Fibroblast of the aortic adventitia (primary cell): ENCODE measurements around the gene CUBN. TPM values are rescaled to one million over a fixed set of nuclear protein-coding genes. Genes with fewer than 3 reads are reported as not detected.

ENCODE experiments used
- DNase-seq: peaks from one replicate; pipeline ENCODE4 v3.0.0-alpha.2; 2010; ENCODE audit warnings: low read depth
- H3K4me3 ChIP-seq: 2 replicates; pipeline ENCODE4 v1.5.1; 2011; ENCODE audit warnings: low read depth, mild to moderate bottlenecking, control low read depth, low read length, moderate library complexity
- small RNA-seq: library from RNA; depleted of rRNA; stranded (forward); fragments of <200 nt; gene quantifications from one replicate; pipeline ENCODE3, GENCODE V24; 2012
- total RNA-seq: library from RNA; depleted of rRNA; stranded (reverse); fragments of >200 nt; gene quantifications from 2 replicates; pipeline ENCODE4 v1.2.3, GENCODE V29; 2012; ENCODE audit warnings: low replicate concordance
- TF ChIP-seq, protein P1 (sequence below): IDR thresholded peaks from 2 replicates; pipeline ENCODE4 v1.5.1; 2011; ENCODE audit warnings: mild to moderate bottlenecking, low read length, control low read depth, inconsistent platforms; ENCODE audit not compliant: insufficient read depth

The CUBN gene
- total RNA-seq, 1 donor: 4.2 TPM

DNA sequence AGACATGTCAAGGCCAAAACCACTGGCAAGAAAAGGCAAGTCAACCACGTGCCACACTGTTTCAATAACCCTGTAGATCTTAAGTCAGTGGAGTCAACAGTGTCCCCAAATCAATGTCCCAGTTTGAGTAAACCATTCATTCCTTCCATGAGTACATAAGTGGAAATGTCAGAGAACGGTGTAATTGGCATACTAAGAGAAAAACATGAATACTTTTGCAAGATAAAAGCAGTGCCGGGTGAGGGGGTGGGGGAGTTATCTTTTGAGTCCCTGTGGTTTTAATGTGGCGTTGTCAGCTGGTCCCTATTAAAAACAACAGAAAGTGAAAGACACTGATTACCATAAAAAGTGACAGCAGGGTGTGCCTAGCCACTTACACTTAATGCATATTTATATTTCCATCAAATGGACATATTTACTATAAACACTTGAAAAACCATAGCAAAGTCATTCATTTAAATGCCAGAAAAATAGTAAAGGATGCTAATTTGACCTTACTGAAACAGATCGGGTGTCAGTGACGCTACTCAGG is 350.2 kb downstream of the CUBN start:
- no peak for DNase-seq
- TF ChIP-seq, protein P1, sequence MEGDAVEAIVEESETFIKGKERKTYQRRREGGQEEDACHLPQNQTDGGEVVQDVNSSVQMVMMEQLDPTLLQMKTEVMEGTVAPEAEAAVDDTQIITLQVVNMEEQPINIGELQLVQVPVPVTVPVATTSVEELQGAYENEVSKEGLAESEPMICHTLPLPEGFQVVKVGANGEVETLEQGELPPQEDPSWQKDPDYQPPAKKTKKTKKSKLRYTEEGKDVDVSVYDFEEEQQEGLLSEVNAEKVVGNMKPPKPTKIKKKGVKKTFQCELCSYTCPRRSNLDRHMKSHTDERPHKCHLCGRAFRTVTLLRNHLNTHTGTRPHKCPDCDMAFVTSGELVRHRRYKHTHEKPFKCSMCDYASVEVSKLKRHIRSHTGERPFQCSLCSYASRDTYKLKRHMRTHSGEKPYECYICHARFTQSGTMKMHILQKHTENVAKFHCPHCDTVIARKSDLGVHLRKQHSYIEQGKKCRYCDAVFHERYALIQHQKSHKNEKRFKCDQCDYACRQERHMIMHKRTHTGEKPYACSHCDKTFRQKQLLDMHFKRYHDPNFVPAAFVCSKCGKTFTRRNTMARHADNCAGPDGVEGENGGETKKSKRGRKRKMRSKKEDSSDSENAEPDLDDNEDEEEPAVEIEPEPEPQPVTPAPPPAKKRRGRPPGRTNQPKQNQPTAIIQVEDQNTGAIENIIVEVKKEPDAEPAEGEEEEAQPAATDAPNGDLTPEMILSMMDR: no peak
- no peak overlapping the region for H3K4me3 ChIP-seq

DNA sequence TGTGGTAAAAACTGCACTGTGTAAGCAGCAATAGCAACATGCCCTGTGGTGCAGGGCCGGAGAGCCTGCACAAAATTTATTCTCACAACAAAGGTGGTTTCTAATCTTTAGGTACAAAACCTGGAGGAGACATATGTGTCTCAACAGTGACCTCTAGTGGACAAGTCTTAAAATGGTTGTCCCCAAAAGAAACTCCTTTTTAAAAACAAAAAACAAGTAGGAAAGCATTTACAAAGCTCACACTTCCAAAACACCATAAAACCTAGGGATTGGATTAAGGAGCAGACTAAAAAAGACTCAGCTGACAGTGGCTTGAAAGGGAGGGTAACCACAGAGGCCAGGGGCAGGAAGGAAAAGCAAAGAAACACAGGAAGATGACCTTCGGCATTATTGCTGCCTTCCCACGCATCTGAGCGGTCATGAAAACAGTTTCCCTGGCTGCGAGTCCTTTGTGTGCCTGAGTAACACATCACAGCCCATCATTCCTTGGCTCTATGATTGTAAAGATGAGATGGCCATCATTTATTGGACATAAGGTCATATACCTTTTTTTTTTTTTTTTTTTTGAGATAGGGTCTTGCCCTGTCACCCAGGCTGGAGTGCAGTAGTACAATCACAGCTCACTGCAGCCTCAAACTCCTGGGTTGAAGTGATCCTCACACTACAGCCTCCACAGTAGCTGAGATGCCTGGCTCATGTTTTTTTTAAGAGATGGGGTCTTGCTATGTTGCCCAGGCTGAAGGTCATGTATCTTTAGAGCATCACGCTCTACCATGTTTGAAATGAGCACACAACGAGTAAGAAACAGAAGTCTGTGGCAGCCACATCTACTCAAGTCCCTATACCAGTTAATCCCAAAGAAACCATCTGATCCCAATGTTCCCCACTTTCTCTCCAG is 351.9 kb downstream of the CUBN start:
- H3K4me3 ChIP-seq: no peak overlapping the region
- TF ChIP-seq, protein P1: peak; percentile 60
- DNase-seq: peak; percentile 73

DNA sequence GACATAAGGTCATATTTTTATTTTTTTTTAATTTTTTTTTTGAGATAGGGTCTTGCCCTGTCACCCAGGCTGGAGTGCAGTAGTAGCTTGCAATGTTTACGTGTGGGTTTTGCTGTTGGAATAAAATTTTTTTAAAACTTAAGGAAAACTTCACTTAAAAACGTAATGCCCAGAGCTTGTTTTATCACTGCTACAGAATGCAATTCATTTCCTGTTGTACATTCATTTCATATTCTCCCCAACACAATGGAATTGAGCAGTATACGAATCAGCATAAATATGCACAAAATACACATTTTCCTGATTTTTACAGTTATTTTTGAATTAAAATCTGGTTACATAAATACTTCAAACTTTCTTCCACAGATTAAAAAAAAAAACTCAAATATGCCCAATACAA is 352.7 kb downstream of the CUBN start:
- DNase-seq: peak; percentile 22
- TF ChIP-seq, protein P1: no peak
- H3K4me3 ChIP-seq: no peak overlapping the region

Small RNAs within 50 kb of the gene (small RNA-seq; reads per million reads assigned to genes)
- not detected for gene AC067747.1

Other genes with a start within 250 kb of the CUBN start
- 11.9 and 19.1 TPM in 2 replicates for gene TRDMT1, start 71.9 kb upstream of the CUBN start, total RNA-seq
- 10,091 and 12,680 TPM in 2 replicates for gene VIM, start 98.4 kb upstream of the CUBN start, total RNA-seq